Endodermal cell (in vitro differentiated cells): ENCODE measurements around the gene ADSL. TPM values are rescaled to one million over a fixed set of nuclear protein-coding genes. Genes with fewer than 3 reads are reported as not detected.

Experiments used
- DNase-seq: peaks from one replicate; pipeline ENCODE4 v3.0.0-alpha.2; 2017
- H3K27ac ChIP-seq: 2 replicates; pipeline ENCODE4 v1.5.1; 2013; ENCODE audit warnings: mild to moderate bottlenecking, low read depth, low read length, moderate library complexity
- H3K27me3 ChIP-seq: 2 replicates; pipeline ENCODE4 v1.6.1; 2013; ENCODE audit warnings: mild to moderate bottlenecking, low read length, moderate library complexity; ENCODE audit not compliant: insufficient read depth, control insufficient read depth, poor library complexity, severe bottlenecking
- H3K36me3 ChIP-seq: 2 replicates; pipeline ENCODE4 v1.7.0; 2013; ENCODE audit warnings: mild to moderate bottlenecking, low read length, moderate library complexity; ENCODE audit not compliant: control insufficient read depth, insufficient read depth
- H3K4me1 ChIP-seq: one replicate; pipeline ENCODE4 v1.7.0; 2013; ENCODE audit warnings: low read length; ENCODE audit not compliant: control insufficient read depth, insufficient read depth
- H3K4me3 ChIP-seq: 2 replicates; pipeline ENCODE4 v1.5.1; 2013; ENCODE audit warnings: mild to moderate bottlenecking, low read length, moderate library complexity
- H3K9ac ChIP-seq: 2 replicates; pipeline ENCODE4 v1.6.1; 2013; ENCODE audit warnings: mild to moderate bottlenecking, low read length, moderate library complexity; ENCODE audit not compliant: poor library complexity, severe bottlenecking; ENCODE audit errors: extremely low read depth
- H3K9me3 ChIP-seq: 2 replicates; pipeline ENCODE4 v1.6.1; 2013; ENCODE audit warnings: mild to moderate bottlenecking, low read length, moderate library complexity; ENCODE audit not compliant: control insufficient read depth
- H3K27ac Mint-ChIP-seq: 2 replicates; pipeline ENCODE4 v1.8.0; 2020; ENCODE audit warnings: mixed read lengths
- H3K27me3 Mint-ChIP-seq: 2 replicates; pipeline ENCODE4 v1.8.0; 2021; ENCODE audit warnings: mild to moderate bottlenecking, mixed read lengths; ENCODE audit not compliant: insufficient read depth
- H3K36me3 Mint-ChIP-seq: 2 replicates; pipeline ENCODE4 v1.8.0; 2020; ENCODE audit warnings: low read depth, mixed read lengths
- H3K4me1 Mint-ChIP-seq: 2 replicates; pipeline ENCODE4 v1.8.0; 2020; ENCODE audit warnings: mixed read lengths
- H3K4me3 Mint-ChIP-seq: 2 replicates; pipeline ENCODE4 v1.8.0; 2020; ENCODE audit warnings: mild to moderate bottlenecking, moderate library complexity, mixed read lengths
- H3K9me3 Mint-ChIP-seq: 2 replicates; pipeline ENCODE4 v1.8.0; 2020; ENCODE audit warnings: mild to moderate bottlenecking, mixed read lengths
- WGBS, 2 experiments: methylation state at CpG; one replicate each; pipeline versions ENCODE4 v1.1.5 to v1.1.7; 2013; ENCODE audit warnings: missing lambda C conversion rate in 2 of 2, mixed read lengths in 1 of 2; ENCODE audit not compliant: insufficient coverage in 1 of 2, insufficient read length in 1 of 2; 5-methylcytosine and 5-hydroxymethylcytosine counted together
- total RNA-seq, 2 donors: library from RNA; stranded (reverse); fragmentation: NEBNext Ultra II Directional in 1 of 2; extraction: Animal tissue kit (Norgen Biotek cat#: 25700) in 1 of 2; gene quantifications; 2 replicates in 1 of 2; 3 replicates in 1 of 2; pipeline ENCODE4 v1.2.1, GENCODE V29; 2021
- TF ChIP-seq, protein P1 (sequence below): fragments of 200-600 bp; sonication (generic); conservative IDR thresholded peaks from 2 replicates; pipeline ENCODE4 v1.5.0; 2021; ENCODE audit warnings: antibody characterized with exemption, mild to moderate bottlenecking

ADSL gene
- total RNA-seq, 2 donors from 2014 or later, result 107 to 118 TPM

- Histone ChIP-seq H3K4me3 (no peak overlapping the region), H3K9ac (no peak overlapping the region), H3K27ac (no peak overlapping the region), H3K27me3 (no peaks in the 10 kb centered on the region), H3K4me1 (no peaks in the 10 kb centered on the region), H3K36me3 (peaks cover 94% of the 10 kb centered on the region), H3K9me3 (no peaks in the 10 kb centered on the region)
- 97% methylated on average over 3 to 5 of the region's 5 CpGs for WGBS, 2 experiments
- peaks cover 95% of the 10 kb centered on the region for H3K36me3 Mint-ChIP-seq
- no peak overlapping the region for H3K4me3 Mint-ChIP-seq
- H3K27ac Mint-ChIP-seq, result no peak overlapping the region
- no peaks in the 10 kb centered on the region for H3K27me3 Mint-ChIP-seq
- DNase-seq, result no peak
- TF ChIP-seq, protein P1, sequence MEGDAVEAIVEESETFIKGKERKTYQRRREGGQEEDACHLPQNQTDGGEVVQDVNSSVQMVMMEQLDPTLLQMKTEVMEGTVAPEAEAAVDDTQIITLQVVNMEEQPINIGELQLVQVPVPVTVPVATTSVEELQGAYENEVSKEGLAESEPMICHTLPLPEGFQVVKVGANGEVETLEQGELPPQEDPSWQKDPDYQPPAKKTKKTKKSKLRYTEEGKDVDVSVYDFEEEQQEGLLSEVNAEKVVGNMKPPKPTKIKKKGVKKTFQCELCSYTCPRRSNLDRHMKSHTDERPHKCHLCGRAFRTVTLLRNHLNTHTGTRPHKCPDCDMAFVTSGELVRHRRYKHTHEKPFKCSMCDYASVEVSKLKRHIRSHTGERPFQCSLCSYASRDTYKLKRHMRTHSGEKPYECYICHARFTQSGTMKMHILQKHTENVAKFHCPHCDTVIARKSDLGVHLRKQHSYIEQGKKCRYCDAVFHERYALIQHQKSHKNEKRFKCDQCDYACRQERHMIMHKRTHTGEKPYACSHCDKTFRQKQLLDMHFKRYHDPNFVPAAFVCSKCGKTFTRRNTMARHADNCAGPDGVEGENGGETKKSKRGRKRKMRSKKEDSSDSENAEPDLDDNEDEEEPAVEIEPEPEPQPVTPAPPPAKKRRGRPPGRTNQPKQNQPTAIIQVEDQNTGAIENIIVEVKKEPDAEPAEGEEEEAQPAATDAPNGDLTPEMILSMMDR, result no peak
- no peaks in the 10 kb centered on the region for H3K4me1 Mint-ChIP-seq
- no peaks in the 10 kb centered on the region for H3K9me3 Mint-ChIP-seq
These were observed 14.8 kb downstream of the ADSL start for GRCh38 chr22:40361100-40361499.

DNA sequence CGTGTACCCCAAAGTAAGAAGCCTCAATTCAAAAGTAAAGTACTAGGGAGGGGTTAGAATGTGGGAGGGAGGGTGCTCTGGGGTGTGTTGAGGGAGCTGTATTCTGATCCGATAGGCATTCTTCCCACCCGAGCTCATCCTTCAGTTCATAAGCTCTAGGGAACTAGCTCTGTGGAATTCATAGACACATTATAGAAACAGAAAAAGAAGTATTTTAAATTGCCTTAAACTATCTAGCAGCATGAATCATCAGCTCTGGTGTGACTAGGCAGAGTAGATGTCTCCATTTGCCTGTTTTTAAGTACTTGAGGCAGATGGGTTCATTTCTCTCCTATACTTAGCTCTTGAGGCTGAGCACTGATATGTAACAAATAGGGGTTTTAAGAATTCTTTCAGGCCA, 16.8 kb downstream of the ADSL start:
- Histone ChIP-seq H3K27ac (no peak overlapping the region), H3K36me3 (peaks cover 96% of the 10 kb centered on the region), H3K4me1 (no peaks in the 10 kb centered on the region), H3K27me3 (no peaks in the 10 kb centered on the region), H3K4me3 (no peak overlapping the region), H3K9ac (no peak overlapping the region), H3K9me3 (no peaks in the 10 kb centered on the region)
- TF ChIP-seq, protein P1, result no peak
- H3K36me3 Mint-ChIP-seq, result peaks cover 96% of the 10 kb centered on the region
- no peak for DNase-seq
- no peaks in the 10 kb centered on the region for H3K4me1 Mint-ChIP-seq
- H3K4me3 Mint-ChIP-seq, result no peak overlapping the region
- WGBS, 2 experiments, result 86 to 98% methylated on average over 1 to 3 of the region's 3 CpGs
- no peaks in the 10 kb centered on the region for H3K9me3 Mint-ChIP-seq
- H3K27ac Mint-ChIP-seq, result no peak overlapping the region
- H3K27me3 Mint-ChIP-seq, result no peaks in the 10 kb centered on the region

DNA sequence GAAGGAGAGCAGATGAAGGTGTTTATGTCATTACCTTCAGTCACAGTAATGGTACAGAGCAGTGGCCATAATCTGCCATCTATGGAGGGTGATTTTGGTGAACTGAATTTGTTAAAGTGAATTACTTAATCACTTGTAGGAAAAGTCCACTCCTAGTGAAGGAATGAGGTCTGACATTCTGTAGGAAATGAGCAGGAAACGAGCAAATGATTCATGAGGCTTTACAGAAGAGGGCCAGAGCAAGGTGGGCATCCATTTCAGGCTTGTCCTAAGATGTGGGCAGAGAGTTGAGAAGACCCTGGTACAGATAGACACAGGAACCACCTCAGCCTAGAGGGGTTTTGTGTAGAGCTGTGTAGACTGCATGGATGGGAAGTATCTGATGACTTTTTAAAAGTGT, 18.1 kb downstream of the ADSL start:
- H3K27ac Mint-ChIP-seq, result no peak overlapping the region
- H3K9me3 ChIP-seq, result no peaks in the 10 kb centered on the region
- H3K27me3 Mint-ChIP-seq, result no peaks in the 10 kb centered on the region
- no peaks in the 10 kb centered on the region for H3K9me3 Mint-ChIP-seq
- H3K4me3 Mint-ChIP-seq, result no peak overlapping the region
- no peak overlapping the region for H3K9ac ChIP-seq
- H3K27me3 ChIP-seq, result no peaks in the 10 kb centered on the region
- no peak overlapping the region for H3K4me3 ChIP-seq
- H3K4me1 ChIP-seq, result no peaks in the 10 kb centered on the region
- TF ChIP-seq, protein P1, result no peak
- no peak overlapping the region for H3K27ac ChIP-seq
- no peak for DNase-seq
- WGBS, 2 experiments, result 80 to 100% methylated on average over 1 of the region's 1 CpG
- peaks cover 87% of the 10 kb centered on the region for H3K36me3 ChIP-seq
- no peaks in the 10 kb centered on the region for H3K4me1 Mint-ChIP-seq
- peaks cover 94% of the 10 kb centered on the region for H3K36me3 Mint-ChIP-seq
